Activated naive CD8-positive, alpha-beta T cell (primary cell): ENCODE measurements around the gene C14orf93.

Experiments used
- H3K27ac Mint-ChIP-seq: one replicate; pipeline ENCODE4 v1.8.0; 2021; ENCODE audit warnings: mixed read lengths
- H3K27me3 Mint-ChIP-seq: one replicate; pipeline ENCODE4 v1.8.0; 2021; ENCODE audit warnings: mixed read lengths
- H3K36me3 Mint-ChIP-seq: one replicate; pipeline ENCODE4 v1.8.0; 2021; ENCODE audit warnings: mixed read lengths
- H3K4me1 Mint-ChIP-seq: one replicate; pipeline ENCODE4 v1.8.0; 2021; ENCODE audit warnings: low read depth, mixed read lengths
- H3K4me3 Mint-ChIP-seq: one replicate; pipeline ENCODE4 v1.8.0; 2021; ENCODE audit warnings: mild to moderate bottlenecking, mixed read lengths
- H3K9me3 Mint-ChIP-seq: one replicate; pipeline ENCODE4 v1.8.0; 2021; ENCODE audit warnings: low read depth, mixed read lengths

C14orf93 gene

DNA sequence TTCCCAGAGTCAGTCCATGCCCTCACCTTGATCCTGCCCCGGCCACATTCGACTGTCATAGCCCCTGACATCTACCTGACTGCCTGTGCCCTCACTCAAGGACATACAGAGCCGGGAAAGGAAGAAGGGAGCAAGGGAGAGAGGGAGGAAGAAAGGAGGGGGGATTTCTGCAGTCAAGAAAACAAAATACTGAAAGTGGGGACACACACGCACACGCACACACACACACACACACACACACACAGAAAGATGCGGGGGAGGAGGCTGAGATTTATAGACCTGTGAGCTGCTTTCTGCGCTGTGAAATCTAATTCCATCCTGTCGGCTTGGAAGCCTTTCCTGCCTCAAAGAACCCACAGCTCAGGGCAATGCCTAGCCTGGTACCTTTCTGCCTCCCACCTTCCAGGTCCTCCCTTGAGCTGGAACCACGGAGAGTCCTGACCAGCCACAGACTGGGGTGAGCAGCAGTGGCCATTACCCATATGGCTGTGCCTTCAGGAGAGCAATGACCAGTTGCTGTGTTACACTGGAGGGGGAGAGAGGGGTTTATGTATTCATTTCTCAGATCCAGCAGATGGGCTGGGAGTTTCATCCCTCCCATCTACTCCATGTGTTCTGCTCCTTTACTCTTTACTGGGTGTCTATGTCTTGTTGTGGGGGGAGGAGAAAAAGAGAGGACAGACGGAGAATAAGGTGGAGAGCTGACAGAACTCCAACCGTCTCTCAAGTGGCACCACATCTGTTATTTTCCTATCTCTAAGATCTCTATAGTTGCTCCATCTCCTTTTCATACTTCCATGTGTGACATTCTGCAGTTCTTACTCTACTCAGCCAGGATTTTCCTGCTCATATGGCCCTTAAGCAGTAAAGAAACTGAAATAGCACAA, 12.9 kb downstream of the C14orf93 start:
- Mint-ChIP-seq H3K9me3 (no peaks in the 10 kb centered on the region), H3K4me3 (no peak overlapping the region), H3K27ac (no peak overlapping the region), H3K4me1 (no peaks in the 10 kb centered on the region), H3K27me3 (no peaks in the 10 kb centered on the region), H3K36me3 (peaks cover 2% of the 10 kb centered on the region)

DNA sequence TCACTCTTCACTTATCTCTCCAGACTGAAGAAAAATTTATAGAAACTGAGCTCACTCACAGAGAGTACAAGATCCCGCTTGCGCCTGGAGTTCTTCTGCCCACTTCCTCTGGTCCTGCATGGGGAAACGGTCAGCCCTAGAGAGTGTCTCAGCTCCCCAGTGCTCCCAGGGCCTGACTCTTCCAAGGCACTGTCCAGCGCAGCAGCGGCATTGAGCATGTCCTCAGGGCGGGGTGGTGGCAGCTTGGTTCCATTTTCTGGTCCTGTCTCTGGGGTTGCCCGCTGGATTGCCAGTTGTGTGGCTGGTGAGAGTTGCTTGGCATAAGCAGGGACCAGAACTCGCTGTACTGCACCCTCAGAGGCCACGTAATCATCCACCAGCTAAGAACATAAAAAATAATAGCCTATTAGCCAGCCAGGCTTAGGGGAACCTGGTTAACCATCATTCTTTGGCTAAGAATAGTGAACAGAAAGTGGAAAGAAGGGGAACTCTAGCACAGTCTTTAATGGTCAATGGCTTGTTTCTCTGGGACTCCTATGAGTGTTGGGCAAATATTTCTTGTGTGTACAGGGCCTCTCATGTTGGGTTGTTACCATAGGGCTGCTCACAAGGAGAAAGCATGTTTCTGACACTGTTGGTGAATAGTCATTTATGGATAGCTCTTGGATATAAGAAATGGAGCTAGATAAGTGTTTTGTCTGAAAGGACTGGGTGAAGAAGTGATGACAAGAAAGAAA, 13.9 kb downstream of the C14orf93 start:
- Mint-ChIP-seq H3K4me3 (no peak overlapping the region), H3K36me3 (peaks cover 2% of the 10 kb centered on the region), H3K27me3 (no peaks in the 10 kb centered on the region)

GRCh38 chr14:22994762-22995275, 15.1 kb downstream of the C14orf93 start:
- no peak overlapping the region for H3K27ac Mint-ChIP-seq
- peaks cover 4% of the 10 kb centered on the region for H3K36me3 Mint-ChIP-seq
- H3K9me3 Mint-ChIP-seq, result no peaks in the 10 kb centered on the region
- no peaks in the 10 kb centered on the region for H3K4me1 Mint-ChIP-seq
- H3K4me3 Mint-ChIP-seq, result no peak overlapping the region
- no peaks in the 10 kb centered on the region for H3K27me3 Mint-ChIP-seq

More for the DNA sequence above, 13.9 kb downstream of the C14orf93 start:
- Mint-ChIP-seq H3K27ac (no peak overlapping the region), H3K4me1 (no peaks in the 10 kb centered on the region), H3K9me3 (no peaks in the 10 kb centered on the region)

GRCh38 chr14:22993517-22993916, 16.4 kb downstream of the C14orf93 start:
- no peaks in the 10 kb centered on the region for H3K27me3 Mint-ChIP-seq
- no peak overlapping the region for H3K27ac Mint-ChIP-seq
- H3K4me3 Mint-ChIP-seq, result no peak overlapping the region
- no peaks in the 10 kb centered on the region for H3K9me3 Mint-ChIP-seq
- H3K36me3 Mint-ChIP-seq, result peaks cover 4% of the 10 kb centered on the region
- H3K4me1 Mint-ChIP-seq, result no peaks in the 10 kb centered on the region

GRCh38 chr14:22991852-22992251, 18.1 kb downstream of the C14orf93 start:
- Mint-ChIP-seq H3K27me3 (no peaks in the 10 kb centered on the region), H3K9me3 (no peaks in the 10 kb centered on the region), H3K27ac (no peak overlapping the region), H3K4me1 (no peaks in the 10 kb centered on the region), H3K4me3 (no peak overlapping the region), H3K36me3 (peaks cover 4% of the 10 kb centered on the region)

DNA sequence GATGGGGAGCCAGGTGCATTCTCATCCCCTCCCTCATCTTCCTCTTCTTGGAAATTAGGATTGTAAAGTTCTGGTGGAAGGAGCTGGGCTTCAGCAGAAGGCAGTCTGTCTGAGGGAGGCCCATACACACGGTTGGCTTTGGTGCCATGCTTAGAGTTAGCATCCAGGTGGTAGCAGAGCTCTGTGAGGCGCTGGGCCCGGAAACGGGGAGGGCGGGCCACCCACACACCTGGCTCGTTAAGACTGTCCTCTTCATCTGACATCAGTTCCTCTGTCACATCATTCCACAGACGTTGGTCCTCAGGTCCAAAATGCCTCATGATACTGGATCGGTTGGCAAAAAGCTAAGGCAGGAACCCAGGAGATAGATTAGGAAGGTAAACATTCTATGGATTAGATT, 22.7 kb downstream of the C14orf93 start:
- Mint-ChIP-seq H3K36me3 (peaks cover 4% of the 10 kb centered on the region), H3K27ac (no peak overlapping the region), H3K4me1 (no peaks in the 10 kb centered on the region), H3K4me3 (no peak overlapping the region), H3K9me3 (no peaks in the 10 kb centered on the region), H3K27me3 (no peaks in the 10 kb centered on the region)

- H3K36me3 Mint-ChIP-seq, result peaks cover 4% of the 10 kb centered on the region
- H3K27me3 Mint-ChIP-seq, result no peaks in the 10 kb centered on the region
- no peaks in the 10 kb centered on the region for H3K4me1 Mint-ChIP-seq
- H3K4me3 Mint-ChIP-seq, result no peak overlapping the region
- no peaks in the 10 kb centered on the region for H3K9me3 Mint-ChIP-seq
- no peak overlapping the region for H3K27ac Mint-ChIP-seq
Observed at GRCh38 chr14:22986508-22987054, 23.4 kb downstream of the C14orf93 start.

DNA sequence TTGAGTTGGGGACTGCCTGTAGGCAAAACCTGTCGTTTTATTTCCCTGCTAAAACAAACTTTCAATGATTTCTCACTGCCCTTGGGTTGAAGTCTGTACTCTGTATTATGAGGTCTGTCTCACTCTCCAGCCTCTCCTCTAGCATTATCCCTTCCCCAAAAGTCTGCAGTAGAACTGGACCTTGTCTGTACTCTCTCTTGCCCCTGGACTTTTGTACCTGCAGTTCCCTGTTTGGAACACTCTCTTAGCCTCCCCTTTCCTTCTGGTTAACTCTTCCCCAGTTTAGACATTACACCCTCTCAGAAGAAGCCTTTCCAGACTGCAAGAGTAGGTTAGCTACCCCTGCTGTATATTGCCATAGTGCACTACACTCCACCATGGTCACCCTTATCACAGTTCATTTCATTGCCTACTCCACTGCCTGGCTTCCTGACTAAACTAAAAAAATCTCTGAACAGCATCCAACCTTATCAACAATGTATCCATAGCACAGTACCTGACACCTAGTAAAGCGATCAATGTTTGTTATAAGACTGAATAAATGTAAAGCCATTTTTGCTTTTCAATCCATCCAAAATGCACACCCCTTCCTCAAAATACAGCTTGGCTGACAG, 23.9 kb downstream of the C14orf93 start:
- Mint-ChIP-seq H3K4me1 (no peaks in the 10 kb centered on the region), H3K4me3 (no peak overlapping the region), H3K27ac (no peak overlapping the region), H3K9me3 (no peaks in the 10 kb centered on the region), H3K27me3 (no peaks in the 10 kb centered on the region), H3K36me3 (peaks cover 4% of the 10 kb centered on the region)

DNA sequence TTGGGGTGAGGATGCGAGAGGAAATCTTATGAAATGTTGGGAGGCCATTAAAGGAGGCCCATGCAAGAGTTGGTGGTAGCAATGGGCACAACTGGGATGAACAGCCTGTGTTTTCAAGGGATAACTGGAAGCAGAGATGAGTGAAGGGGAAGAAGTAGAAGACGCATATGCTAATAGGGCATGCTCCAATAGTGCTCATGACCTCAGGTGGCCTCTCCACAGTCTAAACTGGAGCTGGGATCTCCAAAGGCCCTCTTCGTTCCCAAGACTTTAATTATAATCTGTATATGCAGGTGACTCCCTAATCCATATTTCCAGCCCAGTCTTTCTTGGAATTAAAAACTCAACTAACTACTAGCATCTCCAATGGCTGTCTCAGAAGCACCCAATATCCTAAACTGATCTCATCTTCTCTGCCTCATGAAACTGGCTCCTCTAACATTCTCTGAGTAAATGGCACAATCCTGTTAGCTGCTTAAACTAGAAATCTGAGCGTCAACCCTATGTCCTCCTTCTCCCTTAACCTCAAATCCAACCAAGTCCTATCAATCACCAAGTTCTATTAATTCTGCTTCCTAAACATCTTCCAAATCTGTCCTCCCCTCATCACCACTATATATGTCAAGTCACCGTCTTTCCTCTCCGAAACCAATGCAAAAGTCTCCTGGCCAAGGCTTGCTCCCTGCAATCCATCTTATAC, 24.8 kb downstream of the C14orf93 start:
- Mint-ChIP-seq H3K36me3 (peaks cover 3% of the 10 kb centered on the region), H3K27ac (no peak overlapping the region), H3K4me1 (peaks cover 2% of the 10 kb centered on the region), H3K9me3 (no peaks in the 10 kb centered on the region), H3K27me3 (no peaks in the 10 kb centered on the region), H3K4me3 (no peak overlapping the region)

DNA sequence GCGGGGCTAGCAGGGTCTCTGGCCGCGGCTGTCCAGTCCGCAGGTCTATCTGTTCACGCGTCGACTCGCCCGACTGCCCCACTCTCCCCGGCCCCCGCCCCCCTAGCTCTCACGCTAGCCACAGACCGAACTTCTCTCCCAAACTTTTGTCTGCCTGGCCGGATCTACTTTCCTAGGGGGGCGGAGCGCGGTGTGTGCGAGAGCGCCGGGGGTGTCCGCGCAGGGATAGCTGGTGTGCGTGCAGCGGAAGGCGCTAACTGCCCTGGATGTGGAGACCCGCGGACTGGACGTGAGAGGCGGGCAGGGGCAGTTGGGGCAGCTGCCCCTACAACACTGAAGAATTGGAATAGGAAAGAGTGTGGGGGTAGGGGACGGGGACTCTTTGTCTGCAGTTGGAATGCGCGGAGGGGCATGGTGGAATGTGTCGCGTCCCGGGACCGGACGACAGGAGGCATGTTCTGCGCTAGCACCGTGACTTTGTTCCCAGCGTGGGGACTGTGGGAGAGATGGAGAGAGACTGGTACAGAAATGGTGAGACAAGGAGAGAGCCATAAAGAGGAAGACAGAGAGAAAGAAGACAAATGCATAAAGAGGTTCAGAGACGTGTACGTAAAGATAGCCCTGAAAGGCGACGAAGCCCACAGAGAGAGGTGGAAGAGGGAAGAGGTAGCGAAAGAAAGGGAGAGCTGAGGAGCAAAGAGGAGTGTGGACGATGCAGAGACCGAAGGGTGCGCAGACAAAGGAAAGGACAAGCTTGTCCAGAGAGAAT, 27.3 kb downstream of the C14orf93 start, which contains the start of gene AJUBA:
AJUBA (minus strand) TSS at position 75 of the 769 bp plus-strand sequence. CDS start 285 bp downstream, outside the sequence.
- H3K4me1 Mint-ChIP-seq, result peaks cover 6% of the 10 kb centered on the region

GRCh38 chr14:22981876-22982476, 28.0 kb downstream of the C14orf93 start:
- H3K4me3 Mint-ChIP-seq, result peak overlapping the region; percentile 71
- H3K9me3 Mint-ChIP-seq, result no peaks in the 10 kb centered on the region
- peaks cover 6% of the 10 kb centered on the region for H3K4me1 Mint-ChIP-seq
- H3K36me3 Mint-ChIP-seq, result peaks cover 3% of the 10 kb centered on the region
- H3K27ac Mint-ChIP-seq, result no peak overlapping the region
- no peaks in the 10 kb centered on the region for H3K27me3 Mint-ChIP-seq

More for the DNA sequence above, 27.3 kb downstream of the C14orf93 start, which contains the start of gene AJUBA:
- H3K4me3 Mint-ChIP-seq, result peak within 1 kb of the TSS; percentile 71
- no peak within 1 kb of the TSS for H3K27ac Mint-ChIP-seq
- peaks cover 3% of the 10 kb centered on the region for H3K36me3 Mint-ChIP-seq
- no peaks in the 10 kb centered on the region for H3K27me3 Mint-ChIP-seq
- H3K9me3 Mint-ChIP-seq, result no peaks in the 10 kb centered on the region

DNA sequence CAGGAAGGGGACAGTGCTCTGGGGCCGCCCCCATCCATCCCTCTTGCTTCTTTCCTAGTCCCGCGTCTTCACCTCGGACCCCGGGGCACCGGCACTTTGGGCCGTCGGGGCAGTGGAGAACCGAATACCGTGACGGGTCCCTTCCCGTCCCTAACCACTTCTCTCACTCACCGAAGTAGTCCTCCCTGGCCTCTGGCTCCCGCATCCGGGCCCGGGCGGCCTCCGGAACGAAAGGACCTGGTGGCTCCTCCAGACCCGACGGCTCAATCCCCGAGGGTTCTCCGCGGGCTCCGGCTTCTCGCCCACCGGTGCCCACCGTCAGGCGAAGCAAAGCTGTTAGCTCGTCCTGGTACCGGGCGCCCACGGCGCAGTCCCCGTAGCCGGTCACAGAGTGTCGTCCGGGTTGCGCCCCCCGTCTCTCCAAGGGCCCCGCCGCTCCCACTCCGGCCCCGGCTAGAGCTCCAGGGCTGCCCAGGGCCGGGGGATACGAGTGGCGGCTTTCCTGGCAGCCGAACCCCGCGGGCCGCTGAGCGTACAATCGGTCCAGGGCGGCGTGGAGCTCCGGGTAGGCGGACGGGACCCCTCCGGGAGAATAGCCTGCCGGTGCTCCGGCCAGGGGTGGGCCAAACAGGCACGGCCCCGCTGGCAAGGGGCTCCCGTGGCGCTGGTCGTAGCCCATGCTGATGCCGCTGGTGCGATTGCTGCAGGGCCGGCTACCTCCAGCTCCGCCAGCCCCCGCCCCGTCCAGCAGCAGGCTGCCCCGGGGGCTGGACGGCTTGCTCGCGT, 28.7 kb downstream of the C14orf93 start:
- H3K36me3 Mint-ChIP-seq, result peaks cover 3% of the 10 kb centered on the region

More for the DNA sequence above, 28.7 kb downstream of the C14orf93 start:
- peak overlapping the region; percentile 64 for H3K4me3 Mint-ChIP-seq
- H3K27ac Mint-ChIP-seq, result no peak overlapping the region
- no peaks in the 10 kb centered on the region for H3K27me3 Mint-ChIP-seq
- no peaks in the 10 kb centered on the region for H3K9me3 Mint-ChIP-seq
- H3K4me1 Mint-ChIP-seq, result peaks cover 6% of the 10 kb centered on the region
